ENCODE data around the gene CDH4.

The CDH4 gene

GRCh38 chr20:61487997-61488371 lies 235.9 kb downstream of the CDH4 start:
- DNase-seq (ENCODE audit: low read depth in 2 of 2): no peak

GRCh38 chr20:61490721-61491120 lies 238.7 kb downstream of the CDH4 start:
- DNase-seq (ENCODE audit: low read depth in 2 of 2): no peak

- no peak for DNase-seq (ENCODE audit: low read depth in 2 of 2)
Measured at GRCh38 chr20:61492065-61492464, 240.0 kb downstream of the CDH4 start.

GRCh38 chr20:61493798-61494305 lies 241.8 kb downstream of the CDH4 start:
- DNase-seq (ENCODE audit: low read depth in 2 of 2): no peak

- DNase-seq (ENCODE audit: low read depth in 2 of 2): no peak
Measured at GRCh38 chr20:61494763-61495575, 242.9 kb downstream of the CDH4 start.

GRCh38 chr20:61497029-61497627 lies 245.1 kb downstream of the CDH4 start:
- DNase-seq (ENCODE audit: low read depth in 2 of 2): no peak

GRCh38 chr20:61499859-61500554 lies 247.9 kb downstream of the CDH4 start:
- DNase-seq (ENCODE audit: low read depth in 2 of 2): no peak

GRCh38 chr20:61500791-61501321 lies 248.8 kb downstream of the CDH4 start:
- no peak for DNase-seq (ENCODE audit: low read depth in 2 of 2)

GRCh38 chr20:61502433-61502832 lies 250.4 kb downstream of the CDH4 start:
- no peak for DNase-seq (ENCODE audit: low read depth in 2 of 2)

GRCh38 chr20:61503106-61503505 lies 251.0 kb downstream of the CDH4 start:
- no peak for DNase-seq (ENCODE audit: low read depth in 2 of 2)

GRCh38 chr20:61505508-61505907 lies 253.4 kb downstream of the CDH4 start:
- no peak for DNase-seq (ENCODE audit: low read depth in 2 of 2)

- no peak for DNase-seq (ENCODE audit: low read depth in 2 of 2)
Measured at GRCh38 chr20:61507778-61508177, 255.7 kb downstream of the CDH4 start.

GRCh38 chr20:61508301-61509096 lies 256.4 kb downstream of the CDH4 start:
- no peak for DNase-seq (ENCODE audit: low read depth in 2 of 2)

- DNase-seq (ENCODE audit: low read depth in 2 of 2): no peak
Measured at GRCh38 chr20:61510778-61511330, 258.8 kb downstream of the CDH4 start.

GRCh38 chr20:61512475-61512874 lies 260.4 kb downstream of the CDH4 start:
- no peak for DNase-seq (ENCODE audit: low read depth in 2 of 2)

- no peak for DNase-seq (ENCODE audit: low read depth in 2 of 2)
Measured at GRCh38 chr20:61513124-61514017, 261.3 kb downstream of the CDH4 start.

- no peak for DNase-seq (ENCODE audit: low read depth in 2 of 2)
Measured at GRCh38 chr20:61514018-61514365, 261.9 kb downstream of the CDH4 start.

GRCh38 chr20:61514396-61514795 lies 262.3 kb downstream of the CDH4 start:
- DNase-seq (ENCODE audit: low read depth in 2 of 2): no peak

GRCh38 chr20:61514805-61515505 lies 262.9 kb downstream of the CDH4 start:
- DNase-seq (ENCODE audit: low read depth in 2 of 2): no peak

GRCh38 chr20:61515922-61516321 lies 263.9 kb downstream of the CDH4 start:
- no peak for DNase-seq (ENCODE audit: low read depth in 2 of 2)
